Fibroblast of lung (primary cell): Measurements from ENCODE around the gene KLB.

Experiments used
- CTCF ChIP-seq, 2 donors: IDR thresholded peaks in 1 of 2; conservative IDR thresholded peaks in 1 of 2; 1 replicate in 1 of 2; 2 replicates in 1 of 2; pipeline ENCODE4 v1.5.1; 2011 to 2012; ENCODE audit warnings: low read length in 2 of 2, control low read depth in 1 of 2, inconsistent platforms in 1 of 2, low read depth in 1 of 2, mild to moderate bottlenecking in 1 of 2
- EZH2 ChIP-seq: IDR thresholded peaks from 2 replicates; pipeline ENCODE4 v1.5.1; 2012; ENCODE audit warnings: low read length, control low read depth, mild to moderate bottlenecking; ENCODE audit errors: missing control alignments

- TF ChIP-seq CTCF (conservative IDR thresholded peaks at IDR 0.05 in 1 of 2, IDR thresholded peaks at IDR 0.05 in 1 of 2; ENCODE audit: low read depth in 1 of 2, low read length in 2 of 2) (no peak), EZH2 (no peak)
Measured at GRCh38 chr4:39476187-39476895, 69.6 kb downstream of the KLB start.
